GM18498 (cell line): Measurements from ENCODE around the gene DEFB108B.
"Not testable (repeated sequence)": the region's sequence is repeated elsewhere in the genome, so short reads cannot be mapped to it uniquely, and the experiment has no call there.

Source experiments
- ATAC-seq: cut with Tn5 transposase; IDR thresholded peaks from one replicate; pipeline ENCODE4 v1.9.1; 2021; ENCODE audit warnings: mild to moderate bottlenecking, moderate library complexity; ENCODE audit not compliant: unreplicated experiment

DEFB108B gene

GRCh38 chr11:71813481-71814355 lies 19.3 kb upstream of the DEFB108B start:
- ATAC-seq: not testable (repeated sequence)

DNA sequence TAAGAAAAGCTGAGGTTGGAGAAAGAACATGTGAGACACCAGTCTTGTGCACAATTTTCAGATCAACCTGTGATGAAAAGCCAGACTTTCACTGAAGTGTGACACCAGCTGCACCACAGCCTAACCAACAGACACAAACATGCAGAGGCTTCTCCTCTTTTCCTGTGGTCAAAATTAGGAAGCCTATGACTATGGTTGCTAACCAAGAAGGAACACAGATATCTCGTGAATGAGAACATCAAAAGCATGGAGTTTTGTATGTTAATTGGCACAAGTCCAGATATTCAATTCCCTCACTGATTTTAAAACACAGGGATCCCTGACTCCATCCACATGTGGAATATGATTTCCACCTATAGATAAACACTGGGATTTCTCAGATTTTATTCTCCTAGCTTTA lies 11.5 kb upstream of the DEFB108B start:
- ATAC-seq: not testable (repeated sequence)

GRCh38 chr11:71829247-71829646 lies 3.8 kb upstream of the DEFB108B start:
- ATAC-seq: not testable (repeated sequence)

DNA sequence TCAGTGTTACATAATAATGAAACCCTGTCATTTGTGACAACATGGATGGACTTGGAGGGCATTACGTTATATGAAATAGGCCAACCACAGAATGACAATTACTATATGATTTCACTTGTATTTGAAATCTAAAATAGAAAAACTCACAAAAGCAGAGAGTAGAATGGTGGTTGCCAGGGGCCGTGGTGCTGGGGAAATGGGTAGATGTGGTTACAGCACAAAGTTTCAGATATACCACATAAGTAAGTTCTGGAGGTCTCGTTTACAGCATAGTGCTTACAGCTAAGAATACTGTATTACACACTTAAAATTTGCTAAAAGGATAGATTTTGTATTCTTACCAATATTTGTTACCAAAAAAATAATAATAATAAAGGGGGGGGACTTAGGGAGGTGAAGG lies 3.3 kb upstream of the DEFB108B start:
- ATAC-seq: not testable (repeated sequence)

- ATAC-seq: not testable (repeated sequence)
Observed at GRCh38 chr11:71842720-71843119, 9.7 kb downstream of the DEFB108B start.

- ATAC-seq: not testable (repeated sequence)
Observed at GRCh38 chr11:71843355-71843754, 10.4 kb downstream of the DEFB108B start.

DNA sequence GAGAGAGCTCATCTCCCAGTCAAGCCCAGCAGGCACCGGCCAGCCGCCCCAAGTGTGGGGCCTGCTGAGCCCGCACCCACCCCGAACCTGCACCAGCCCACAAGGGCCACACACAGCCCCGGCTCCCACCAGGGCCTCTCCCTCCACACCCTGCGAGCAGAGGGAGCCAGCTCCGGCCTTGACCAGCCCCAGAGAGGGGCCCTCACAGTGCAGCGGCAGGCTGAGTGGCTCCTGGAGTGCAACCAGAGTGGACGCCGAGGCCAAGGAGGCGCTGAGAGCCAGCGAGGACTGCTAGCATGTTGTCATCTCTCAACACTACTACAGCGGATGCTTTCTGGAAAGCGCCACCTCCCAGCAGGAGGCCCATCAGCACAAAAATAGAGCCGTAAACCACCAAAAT lies 10.9 kb downstream of the DEFB108B start:
- ATAC-seq: no peak

DNA sequence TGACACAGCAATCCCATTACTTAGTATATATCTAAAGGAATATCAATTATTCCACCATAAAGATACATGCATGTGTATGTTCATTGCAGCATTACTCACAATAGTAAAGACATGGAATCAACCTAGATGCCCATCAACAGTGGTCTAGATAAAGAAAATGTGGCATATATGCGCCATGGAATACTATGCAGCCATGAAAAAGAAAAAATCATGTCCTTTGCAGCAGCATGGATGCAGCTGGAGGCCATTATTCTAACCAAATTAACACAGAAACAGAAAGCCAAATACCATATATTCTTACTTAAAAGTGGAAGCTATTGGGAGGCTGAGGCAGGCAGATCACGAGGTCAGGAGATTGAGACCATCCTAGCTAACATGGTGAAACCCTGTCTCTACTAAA lies 20.9 kb downstream of the DEFB108B start:
- ATAC-seq: not testable (repeated sequence)

DNA sequence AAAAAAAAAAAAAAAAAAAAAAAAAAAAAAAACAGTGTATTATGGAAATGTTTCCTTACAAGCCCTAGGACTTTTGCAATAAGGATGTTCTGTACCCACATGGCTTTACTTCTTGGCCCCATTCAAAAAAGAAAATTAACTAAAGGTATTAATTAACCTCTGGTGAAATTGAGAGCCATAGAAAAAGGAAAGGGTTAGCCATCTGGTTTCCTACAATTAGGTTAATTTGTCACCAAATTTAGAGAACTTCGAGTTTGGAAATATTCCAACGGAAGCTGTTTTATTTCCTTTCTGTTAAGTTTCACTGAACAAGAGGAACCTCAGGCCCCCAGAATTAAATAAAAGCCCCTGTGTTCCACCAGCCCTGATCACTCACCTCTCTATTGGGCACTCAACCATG lies 22.9 kb downstream of the DEFB108B start:
- ATAC-seq: not testable (repeated sequence)

DNA sequence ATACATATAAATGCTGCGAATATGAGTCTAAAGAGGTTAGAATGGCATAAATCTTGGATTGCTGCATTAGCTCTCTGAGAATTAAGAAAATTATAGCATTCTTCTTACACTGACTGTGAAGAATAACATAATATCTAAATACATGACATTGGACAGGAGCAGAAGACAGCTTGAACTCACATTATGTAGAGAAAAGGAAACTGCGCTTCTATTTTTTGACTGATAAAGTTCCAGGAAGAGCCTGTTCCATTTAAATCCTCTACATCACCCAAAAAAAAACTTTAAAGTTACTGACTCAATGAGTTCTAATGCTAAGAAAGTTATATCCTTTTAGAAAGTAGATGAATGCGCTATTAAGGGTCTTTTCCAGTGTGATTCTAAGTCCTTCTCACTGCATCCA lies 27.8 kb downstream of the DEFB108B start:
- not testable (repeated sequence) for ATAC-seq

- not testable (repeated sequence) for ATAC-seq
Observed at GRCh38 chr11:71863978-71864627, 31.1 kb downstream of the DEFB108B start.

- ATAC-seq: not testable (repeated sequence)
Observed at GRCh38 chr11:71867209-71867608, 34.2 kb downstream of the DEFB108B start.

DNA sequence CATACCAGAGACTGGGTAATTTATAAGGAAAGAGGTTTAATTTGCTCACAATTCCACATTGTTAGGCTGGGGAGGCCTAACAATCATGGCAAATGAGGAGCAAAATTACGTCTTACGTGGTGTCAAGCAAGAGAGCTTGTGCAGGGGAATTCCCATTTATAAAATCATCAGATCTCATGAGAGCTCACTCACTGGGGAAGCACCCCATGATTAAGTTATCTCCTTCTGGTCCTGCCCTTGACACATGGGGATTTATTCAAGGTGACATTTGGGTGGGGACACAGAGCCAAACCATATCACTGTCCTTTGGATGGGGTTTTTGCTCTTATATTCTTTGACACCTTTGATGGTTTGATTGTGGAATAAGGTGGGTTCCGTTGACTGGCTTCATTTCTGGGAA lies 36.9 kb downstream of the DEFB108B start:
- ATAC-seq: not testable (repeated sequence)

- ATAC-seq: not testable (repeated sequence)
Observed at GRCh38 chr11:71870661-71871060, 37.7 kb downstream of the DEFB108B start.

- ATAC-seq: not testable (repeated sequence)
Observed at GRCh38 chr11:71876262-71876661, 43.3 kb downstream of the DEFB108B start.

- not testable (repeated sequence) for ATAC-seq
Observed at GRCh38 chr11:71878059-71878458, 45.1 kb downstream of the DEFB108B start, which contains the start of gene DEFB131B. Gene DEFB131B (plus strand): TSS chr11:71878453. CDS start chr11:71878453, 0 bp downstream.

DNA sequence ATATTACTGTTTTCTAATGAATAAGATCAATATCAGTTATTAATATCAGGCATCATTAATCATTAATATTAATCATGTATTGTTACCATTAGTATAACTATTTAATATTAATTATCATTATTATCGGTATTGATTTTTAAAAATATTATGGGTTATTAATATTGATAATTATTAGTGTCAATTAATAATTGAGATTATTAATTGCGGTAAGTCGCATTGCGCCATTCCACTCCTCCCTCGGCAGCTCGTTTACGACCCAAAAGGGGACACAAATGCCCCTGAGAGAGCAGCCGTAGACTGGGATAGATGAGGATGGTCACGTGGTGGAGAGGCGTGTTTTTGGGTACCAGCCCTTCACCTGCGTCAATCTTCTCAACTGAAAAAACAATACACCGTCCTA lies 52.8 kb downstream of the DEFB108B start:
- ATAC-seq: not testable (repeated sequence)
